NCI-H2029 (cell line): ENCODE measurements around the gene TCF23.

Experiments
- DNase-seq: peaks from one replicate; lab custom pipeline; 2025; lab: John Stamatoyannopoulos, UW

TCF23 gene

GRCh38 chr2:27128668-27129571 is 19.9 kb upstream of the TCF23 start:
- DNase-seq: no peak

GRCh38 chr2:27130396-27130795 is 18.4 kb upstream of the TCF23 start:
- no peak for DNase-seq

DNA sequence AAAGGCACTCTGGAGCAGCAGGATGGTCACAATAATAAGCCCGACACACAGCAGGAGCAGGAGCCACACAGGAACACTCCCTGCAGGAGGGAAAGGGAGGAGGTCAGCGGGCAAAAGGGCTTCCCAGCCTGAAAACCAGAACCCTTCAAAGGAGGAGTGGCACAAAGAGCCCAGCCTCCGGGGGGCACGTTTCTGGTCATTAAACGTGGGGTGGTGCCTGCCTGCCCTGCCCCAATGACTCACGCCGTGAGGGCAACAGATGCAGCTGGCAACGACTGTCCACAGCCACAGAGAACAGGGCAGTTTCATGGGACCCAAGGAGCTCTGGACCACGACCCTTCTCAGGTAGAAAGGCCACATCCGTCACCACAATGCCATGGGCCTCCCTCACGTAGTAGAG is 17.4 kb upstream of the TCF23 start:
- no peak for DNase-seq

DNA sequence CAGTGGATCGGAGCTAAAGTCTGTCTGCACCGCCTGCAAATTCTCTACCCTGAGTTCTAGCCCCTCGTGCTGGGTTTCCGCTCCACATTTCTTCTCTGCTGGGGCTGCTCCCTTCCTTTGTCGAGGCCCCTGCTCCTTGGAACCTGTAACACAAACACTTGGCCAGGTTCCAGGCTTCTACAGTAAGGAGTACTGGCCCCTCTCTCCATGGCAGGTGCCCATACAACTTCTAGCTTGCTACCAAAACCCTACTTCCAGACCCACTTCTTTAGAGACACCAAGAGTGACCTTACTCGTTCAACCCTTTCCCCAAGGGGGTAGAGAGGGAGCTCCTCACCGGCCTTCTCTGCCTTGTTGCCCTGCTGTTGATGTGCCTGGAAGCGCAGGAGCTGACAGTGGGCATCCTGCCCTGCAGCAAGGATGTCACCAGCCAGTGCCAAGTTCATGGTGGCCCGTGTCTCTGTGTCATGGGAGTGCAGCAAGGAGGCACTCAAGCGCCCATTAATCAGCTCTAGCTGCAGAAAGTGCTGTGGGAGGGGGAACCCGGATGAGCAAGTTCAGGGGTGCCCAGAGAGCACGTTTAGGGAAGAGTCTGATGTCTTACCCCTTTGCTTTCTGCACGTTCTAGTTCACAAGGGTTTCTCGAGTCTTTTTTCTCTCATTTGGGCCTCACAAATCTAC is 15.5 kb upstream of the TCF23 start:
- DNase-seq: no peak

GRCh38 chr2:27133905-27134780 is 14.7 kb upstream of the TCF23 start, which contains the start of gene PREB:
Gene PREB, minus strand, starts transcription at chr2:27134636. Its CDS starts 215 bp downstream, at chr2:27134421.
- DNase-seq: peak; percentile 93

DNA sequence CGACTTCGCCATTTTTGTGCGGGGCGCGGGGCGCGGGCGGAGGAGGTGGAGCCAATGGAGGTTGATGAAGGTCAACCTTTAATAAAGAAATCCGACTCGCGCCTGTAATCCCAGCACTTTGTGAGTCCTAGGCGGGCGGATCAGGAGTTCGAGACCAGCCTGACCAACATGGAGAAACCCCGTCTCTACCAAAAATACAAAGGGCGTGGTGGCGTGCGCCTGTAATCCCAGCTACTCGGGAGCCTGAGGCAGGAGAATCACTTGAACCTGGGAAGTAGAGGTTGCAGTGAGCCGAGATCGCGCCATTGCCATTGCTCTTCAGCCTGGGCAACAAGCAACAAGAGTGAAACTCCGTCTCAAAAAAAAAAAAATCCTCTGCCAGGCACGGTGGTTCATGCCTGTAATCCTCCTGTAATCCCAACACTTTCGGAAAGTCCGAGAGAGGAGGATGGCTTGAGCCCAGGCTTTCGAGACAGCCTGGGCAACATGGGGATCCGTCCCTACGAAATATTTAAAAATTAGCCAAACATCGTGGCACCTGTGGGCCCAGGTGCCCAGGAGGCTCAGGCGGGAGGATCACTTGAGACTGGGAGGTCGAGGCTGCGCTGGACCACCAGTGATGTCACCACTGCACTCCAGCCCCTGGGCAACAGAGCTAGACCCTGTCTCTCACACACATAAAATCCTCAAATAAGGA is 13.9 kb upstream of the TCF23 start:
- DNase-seq: no peak

GRCh38 chr2:27135478-27135955 is 13.3 kb upstream of the TCF23 start:
- no peak for DNase-seq

GRCh38 chr2:27136751-27137150 is 12.1 kb upstream of the TCF23 start:
- DNase-seq: no peak

GRCh38 chr2:27137322-27137935 is 11.4 kb upstream of the TCF23 start:
- no peak for DNase-seq

DNA sequence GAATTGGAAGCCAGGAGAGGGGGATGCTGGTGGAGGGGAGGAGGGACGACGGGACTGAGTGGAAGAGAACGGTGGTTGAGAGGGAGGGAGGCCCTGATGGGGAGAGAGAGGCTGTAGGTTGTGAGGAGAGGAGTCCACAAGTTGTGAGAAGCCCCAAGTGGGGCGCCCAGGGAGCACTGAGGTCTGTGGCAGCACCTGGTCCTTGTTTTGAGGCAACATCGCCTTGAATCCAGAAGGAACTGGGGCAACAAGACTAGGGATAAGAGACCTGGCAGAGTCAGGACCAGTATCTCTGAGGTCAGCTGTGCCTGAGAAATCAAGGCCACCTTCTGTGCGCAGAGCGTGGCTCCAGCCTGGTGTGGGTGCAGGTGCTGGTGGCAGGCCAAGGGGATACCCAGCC is 10.7 kb upstream of the TCF23 start:
- DNase-seq: no peak

GRCh38 chr2:27139310-27139709 is 9.5 kb upstream of the TCF23 start, which contains the start of gene PRR30:
Gene PRR30, minus strand, starts transcription at chr2:27139410. Its CDS starts 1,081 bp downstream, at chr2:27138329.
- no peak for DNase-seq

DNA sequence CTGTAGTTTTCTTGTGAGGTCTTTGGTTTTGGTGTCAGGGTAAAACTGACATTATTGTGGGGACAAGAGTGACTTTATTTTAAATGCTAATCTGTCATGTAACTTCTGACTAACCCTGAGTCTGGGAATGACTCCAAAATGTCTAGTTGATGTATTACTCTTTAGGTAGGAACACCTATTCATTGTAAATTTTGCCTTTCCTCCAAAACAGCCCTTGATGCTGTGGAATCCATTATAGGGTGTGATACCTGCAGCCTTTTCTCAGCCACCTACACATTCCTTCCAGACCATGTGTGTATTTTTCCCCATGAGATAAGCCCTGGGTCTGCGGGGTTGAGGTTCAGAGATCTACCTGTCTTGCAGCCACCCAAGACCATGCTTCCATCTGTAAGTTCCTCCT is 5.5 kb upstream of the TCF23 start:
- no peak for DNase-seq

DNA sequence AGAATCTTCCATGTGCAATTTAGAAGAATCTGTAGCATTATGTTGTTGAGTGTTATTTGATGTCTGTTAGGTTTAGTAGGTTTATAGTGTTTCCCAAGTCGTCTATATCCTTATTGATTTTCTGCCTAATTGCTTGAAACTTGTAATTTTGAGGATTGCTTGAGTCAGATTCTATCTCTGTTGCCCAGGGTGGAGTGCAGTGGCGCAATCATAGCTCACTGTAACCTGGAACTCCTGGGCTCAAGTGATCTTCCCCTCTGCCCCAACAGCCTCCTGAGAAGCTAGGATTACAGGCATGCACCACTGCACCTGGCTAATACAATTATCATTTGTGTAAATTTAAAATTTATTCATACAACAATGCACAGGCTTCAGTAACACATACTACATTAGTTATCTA is 3.1 kb upstream of the TCF23 start:
- DNase-seq: no peak

- no peak for DNase-seq
Observed at GRCh38 chr2:27147935-27148334, 869 bp upstream of the TCF23 start.

- no peak for DNase-seq
Observed at GRCh38 chr2:27149570-27150405, 984 bp downstream of the TCF23 start.

DNA sequence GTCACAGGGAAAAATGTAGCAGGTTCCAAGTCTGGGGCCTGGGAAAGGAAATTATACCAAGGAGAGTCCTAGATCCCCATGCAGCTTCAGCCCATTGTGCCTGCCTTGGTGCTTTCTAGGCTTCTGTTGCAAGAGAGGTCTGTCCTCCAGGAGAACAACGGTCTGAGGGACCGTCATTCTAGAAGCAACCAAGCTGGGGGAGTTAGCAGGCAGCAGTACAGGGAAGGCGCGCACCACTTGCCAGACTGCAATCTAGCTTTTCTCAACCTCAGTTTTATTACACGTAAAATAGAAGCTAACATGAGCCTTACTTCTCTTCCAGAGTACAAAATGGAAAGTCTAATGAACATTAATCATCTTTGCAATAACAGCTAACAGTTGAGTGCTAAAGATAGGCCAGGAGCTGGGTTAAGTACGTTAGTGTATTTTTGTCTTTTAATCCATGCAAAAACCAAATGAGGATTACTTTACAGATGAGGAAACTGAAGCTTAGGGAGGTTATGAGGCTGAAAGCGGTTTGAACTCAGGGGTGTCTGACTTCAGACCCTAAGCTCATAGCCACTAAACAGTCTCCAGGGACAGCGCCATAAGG is 1.9 kb downstream of the TCF23 start:
- no peak for DNase-seq

DNA sequence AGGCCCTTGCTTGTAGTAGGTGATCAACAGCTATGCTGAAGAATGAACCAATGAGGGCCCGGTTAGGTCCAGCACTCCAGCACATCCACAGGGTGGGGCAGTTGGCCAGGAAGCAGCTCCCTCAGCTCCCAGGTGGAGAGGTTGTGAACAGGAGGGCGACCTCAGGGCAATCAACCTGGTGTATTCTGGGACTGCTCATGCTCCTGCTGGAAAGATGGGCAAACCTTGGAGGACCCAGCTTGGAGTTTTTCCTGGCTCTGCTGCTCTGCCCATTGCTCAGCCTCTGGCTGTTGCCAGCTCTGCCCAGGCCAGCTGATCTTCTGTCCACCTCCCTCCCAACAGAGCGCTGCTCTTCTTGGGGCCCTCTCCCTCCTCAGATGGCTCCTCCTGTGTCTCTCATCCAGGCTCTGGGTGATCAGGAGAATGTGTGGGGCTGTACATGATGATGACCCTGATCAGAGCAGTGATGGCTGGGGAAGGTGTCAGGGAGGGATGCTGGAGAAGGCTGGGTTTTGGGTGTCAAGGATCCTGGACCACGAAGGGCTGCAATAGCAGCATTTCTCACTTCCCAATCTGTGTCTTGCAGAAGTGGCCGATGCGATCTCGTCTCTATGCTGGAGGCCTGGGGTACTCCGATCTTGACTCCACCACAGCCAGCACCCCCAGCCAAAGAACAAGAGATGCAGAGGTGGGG is 3.4 kb downstream of the TCF23 start:
- no peak for DNase-seq

DNA sequence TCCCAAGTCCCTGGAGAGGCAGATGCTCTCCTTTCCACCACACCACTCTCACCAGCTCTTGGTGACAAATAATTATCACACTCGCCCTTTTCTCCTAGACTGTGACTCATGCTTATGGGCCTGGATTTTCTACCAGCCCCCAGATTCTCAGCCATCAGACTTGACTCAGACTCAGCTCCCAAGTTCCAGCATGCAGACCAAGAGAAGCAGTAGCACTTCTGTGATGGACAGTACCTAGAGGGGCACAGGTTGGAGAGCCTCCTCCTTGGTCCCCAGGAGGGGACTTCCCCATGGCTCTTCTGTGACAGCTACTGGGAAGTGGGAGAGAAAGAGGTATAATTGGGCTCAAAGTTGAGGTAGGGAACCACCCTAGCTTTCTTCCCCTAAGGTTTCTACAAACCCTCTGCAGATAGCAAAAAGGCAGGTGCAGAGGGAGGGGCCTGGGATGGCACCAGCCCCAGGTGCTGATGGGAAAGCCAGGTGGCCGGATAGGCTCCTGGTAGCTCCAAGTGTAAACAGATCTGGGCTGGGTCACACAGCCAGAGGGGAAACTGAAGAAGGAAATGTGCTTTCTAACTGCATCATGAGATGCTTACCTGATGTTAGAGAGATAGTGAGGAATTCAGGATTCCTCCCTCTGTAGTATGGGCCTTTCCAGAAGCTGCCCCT is 4.1 kb downstream of the TCF23 start:
- DNase-seq: peak; percentile 69
